Measurements from ENCODE around the gene TGFB1.

Gene TGFB1

GRCh38 chr19:41324921-41325639 is 28.6 kb downstream of the TGFB1 start:
- DNase-seq = peak; percentile 81

GRCh38 chr19:41324231-41324702 is 29.5 kb downstream of the TGFB1 start:
- peaks cover 51% of the 10 kb centered on the region for H3K36me3 ChIP-seq (replicated peaks)
- no peak for DNase-seq
- no peak overlapping the region for H3K4me3 ChIP-seq (ENCODE audit: low read depth, low read length)
- peak overlapping the region; percentile 98 for H3K27ac ChIP-seq
- TF ChIP-seq CTCF (IDR thresholded peaks at IDR 0.05; ENCODE audit: low read depth, low read length, missing control alignments) = no peak
- no peaks in the 10 kb centered on the region for H3K27me3 ChIP-seq (replicated peaks)
- in situ Hi-C loops (cut with HindIII; ENCODE audit: low pct_ligation_motif_present, low sequenced_read_pairs) = no loop called here

More at GRCh38 chr19:41324921-41325639, 28.6 kb downstream of the TGFB1 start:
- Histone ChIP-seq H3K27me3 (replicated peaks) (no peaks in the 10 kb centered on the region), H3K4me3 (ENCODE audit: low read depth, low read length) (peak overlapping the region; percentile 17), H3K27ac (peak overlapping the region; percentile 98), H3K36me3 (replicated peaks) (peaks cover 46% of the 10 kb centered on the region)
- TF ChIP-seq CTCF (IDR thresholded peaks at IDR 0.05; ENCODE audit: low read depth, low read length, missing control alignments) = no peak
- in situ Hi-C loops (cut with HindIII; ENCODE audit: low pct_ligation_motif_present, low sequenced_read_pairs) = no loop called here

- peak overlapping the region; percentile 24 for H3K4me3 ChIP-seq (ENCODE audit: low read depth, low read length)
- in situ Hi-C loops (cut with HindIII; ENCODE audit: low pct_ligation_motif_present, low sequenced_read_pairs) = no loop called here
- H3K27ac ChIP-seq = peak overlapping the region; percentile 98
- peaks cover 52% of the 10 kb centered on the region for H3K36me3 ChIP-seq (replicated peaks)
- H3K27me3 ChIP-seq (replicated peaks) = no peaks in the 10 kb centered on the region
- DNase-seq = peak; percentile 97
- TF ChIP-seq CTCF (IDR thresholded peaks at IDR 0.05; ENCODE audit: low read depth, low read length, missing control alignments) = no peak
These were observed 30.1 kb downstream of the TGFB1 start for GRCh38 chr19:41323430-41324125.

GRCh38 chr19:41323023-41323422 is 30.7 kb downstream of the TGFB1 start:
- H3K27me3 ChIP-seq (replicated peaks) = no peaks in the 10 kb centered on the region
- H3K36me3 ChIP-seq (replicated peaks) = peaks cover 51% of the 10 kb centered on the region
- peak overlapping the region; percentile 98 for H3K27ac ChIP-seq
- peak; percentile 72 for DNase-seq
- peak overlapping the region; percentile 24 for H3K4me3 ChIP-seq (ENCODE audit: low read depth, low read length)
- TF ChIP-seq CTCF (IDR thresholded peaks at IDR 0.05; ENCODE audit: low read depth, low read length, missing control alignments) = peak; percentile 19
- in situ Hi-C loops (cut with HindIII; ENCODE audit: low pct_ligation_motif_present, low sequenced_read_pairs) = no loop called here

GRCh38 chr19:41322451-41322850 is 31.3 kb downstream of the TGFB1 start:
- H3K36me3 ChIP-seq (replicated peaks) = peaks cover 46% of the 10 kb centered on the region

More at GRCh38 chr19:41322451-41322850, 31.3 kb downstream of the TGFB1 start:
- Histone ChIP-seq H3K27ac (peak overlapping the region; percentile 98), H3K4me3 (ENCODE audit: low read depth, low read length) (no peak overlapping the region), H3K27me3 (replicated peaks) (no peaks in the 10 kb centered on the region)
- DNase-seq = no peak
- TF ChIP-seq CTCF (IDR thresholded peaks at IDR 0.05; ENCODE audit: low read depth, low read length, missing control alignments) = no peak
- in situ Hi-C loops (cut with HindIII; ENCODE audit: low pct_ligation_motif_present, low sequenced_read_pairs) = no loop called here

Measured in brain microvascular endothelial cell (primary cell).